HG03103 (cell line): Measurements from ENCODE around the gene ZNF71.
"Not testable (repeated sequence)": the region's sequence is repeated elsewhere in the genome, so short reads cannot be mapped to it uniquely, and the experiment has no call there.

Experiments
- ATAC-seq: cut with Tn5 transposase; IDR thresholded peaks from one replicate; pipeline ENCODE4 v1.9.1; 2021; ENCODE audit warnings: low read depth; ENCODE audit not compliant: unreplicated experiment

The ZNF71 gene

DNA sequence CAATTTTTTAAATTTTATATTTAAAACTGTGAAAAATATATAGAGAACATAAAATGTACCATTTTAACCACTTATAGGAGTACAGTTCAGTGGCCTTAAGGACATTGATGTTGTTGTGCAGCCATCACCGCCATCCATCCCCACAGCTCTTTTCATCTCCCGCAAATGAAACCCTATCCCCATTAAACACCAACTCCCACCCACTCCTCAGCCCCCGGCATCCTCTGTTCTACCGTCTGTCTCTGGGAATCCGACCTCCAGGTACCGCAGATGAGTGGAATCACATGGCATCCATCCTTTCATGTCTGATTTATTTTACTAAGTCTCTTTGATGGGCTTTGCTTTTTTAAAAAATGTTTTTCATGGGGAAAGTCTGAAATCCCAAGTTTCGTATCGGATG, 24.0 kb downstream of the ZNF71 start:
- ATAC-seq = no peak

DNA sequence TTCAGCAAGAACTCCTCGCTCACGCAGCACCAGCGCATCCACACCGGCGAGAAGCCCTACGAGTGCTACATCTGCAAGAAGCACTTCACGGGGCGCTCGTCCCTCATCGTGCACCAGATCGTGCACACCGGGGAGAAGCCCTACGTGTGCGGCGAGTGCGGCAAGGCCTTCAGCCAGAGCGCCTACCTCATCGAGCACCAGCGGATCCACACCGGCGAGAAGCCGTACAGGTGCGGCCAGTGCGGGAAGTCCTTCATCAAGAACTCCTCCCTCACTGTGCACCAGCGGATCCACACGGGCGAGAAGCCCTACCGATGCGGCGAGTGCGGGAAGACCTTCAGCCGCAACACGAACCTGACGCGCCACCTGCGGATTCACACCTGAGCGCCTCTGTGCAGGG, 27.3 kb downstream of the ZNF71 start:
- no peak for ATAC-seq

DNA sequence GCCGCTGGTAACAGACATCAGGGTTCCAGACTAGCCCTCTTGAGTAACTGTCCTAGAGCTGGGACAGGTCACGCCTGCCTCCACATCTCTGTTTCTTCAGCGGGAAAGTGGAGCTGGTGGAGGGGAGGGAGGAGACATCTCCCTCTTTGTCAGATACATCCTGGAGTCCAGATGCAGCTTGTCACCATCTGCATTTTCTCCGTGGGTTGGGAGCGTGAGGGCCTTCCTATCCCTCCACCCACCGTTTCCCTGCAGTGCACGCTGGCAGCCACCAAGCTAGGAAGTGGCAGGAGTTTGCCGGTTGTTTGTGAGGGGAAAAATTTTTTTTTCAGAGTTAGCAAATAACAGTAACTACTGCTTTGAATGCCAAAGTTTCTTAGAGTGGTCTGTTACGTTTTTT, 27.9 kb downstream of the ZNF71 start:
- no peak for ATAC-seq

DNA sequence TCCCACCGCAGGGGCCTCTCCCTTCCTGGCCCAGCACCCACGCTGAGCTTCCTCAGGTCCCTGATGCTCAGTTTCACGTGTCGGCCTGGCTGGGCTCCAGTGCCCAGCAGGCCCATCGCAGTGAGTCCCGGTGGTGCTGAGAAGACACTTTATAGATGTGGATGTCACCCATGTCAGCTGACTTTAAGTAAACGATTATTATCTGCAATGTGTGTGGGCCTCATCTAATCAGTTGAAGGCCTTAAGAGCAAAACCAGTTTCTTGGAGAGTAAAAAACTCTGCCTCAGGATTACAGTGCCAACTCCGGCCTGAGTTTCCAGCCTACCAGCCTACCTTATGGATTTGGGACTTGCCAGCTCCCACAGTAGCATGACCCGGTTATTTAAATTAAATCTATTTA, 30.6 kb downstream of the ZNF71 start:
- ATAC-seq = no peak

DNA sequence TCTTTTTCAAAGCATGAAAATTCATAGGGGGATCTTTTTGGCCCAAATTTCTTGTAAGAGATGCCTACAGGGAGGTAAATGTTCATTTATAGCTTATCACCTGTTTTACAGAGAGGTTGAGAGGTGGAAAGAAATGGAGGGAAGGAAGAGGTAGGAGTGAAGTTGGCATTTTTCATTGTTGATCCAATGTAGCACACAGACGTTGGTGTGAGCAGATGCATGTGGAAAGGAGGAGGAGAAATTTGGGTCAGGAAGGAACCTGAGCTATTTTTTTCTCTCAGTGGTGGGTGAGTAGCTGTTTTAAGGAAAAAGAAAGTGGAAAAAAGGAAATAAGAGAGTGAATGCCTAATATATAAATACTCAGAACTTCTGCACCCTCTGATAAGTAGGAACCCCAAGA, 37.9 kb downstream of the ZNF71 start:
- ATAC-seq = no peak

DNA sequence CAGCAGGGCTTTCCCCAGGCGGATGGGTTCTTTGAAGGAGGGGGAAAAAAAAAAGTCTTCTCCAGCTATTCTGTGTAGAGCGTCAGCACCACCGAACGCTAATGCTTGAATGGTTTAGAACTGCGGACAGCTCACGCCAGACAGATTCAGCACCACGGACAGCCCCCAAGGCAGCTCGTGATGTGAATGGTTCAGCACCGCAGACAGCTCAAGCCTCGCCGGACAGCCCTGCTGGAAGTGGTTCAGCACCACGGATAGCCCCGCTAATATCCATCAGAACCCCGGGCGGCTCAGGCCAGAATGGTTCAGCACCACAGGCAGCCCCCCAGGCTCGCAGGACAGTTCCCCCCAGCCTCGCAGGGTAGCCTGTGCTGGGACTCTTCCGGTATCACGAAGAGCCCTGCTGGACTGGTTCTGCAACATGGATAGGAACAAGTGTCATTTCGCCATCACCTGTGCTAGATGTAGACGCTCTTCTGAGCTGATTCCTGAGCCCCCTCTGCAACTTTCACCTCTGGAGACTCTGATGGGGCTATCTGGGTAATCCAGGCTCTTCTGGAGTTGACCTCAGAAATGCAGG, 43.0 kb downstream of the ZNF71 start:
- ATAC-seq = no peak

DNA sequence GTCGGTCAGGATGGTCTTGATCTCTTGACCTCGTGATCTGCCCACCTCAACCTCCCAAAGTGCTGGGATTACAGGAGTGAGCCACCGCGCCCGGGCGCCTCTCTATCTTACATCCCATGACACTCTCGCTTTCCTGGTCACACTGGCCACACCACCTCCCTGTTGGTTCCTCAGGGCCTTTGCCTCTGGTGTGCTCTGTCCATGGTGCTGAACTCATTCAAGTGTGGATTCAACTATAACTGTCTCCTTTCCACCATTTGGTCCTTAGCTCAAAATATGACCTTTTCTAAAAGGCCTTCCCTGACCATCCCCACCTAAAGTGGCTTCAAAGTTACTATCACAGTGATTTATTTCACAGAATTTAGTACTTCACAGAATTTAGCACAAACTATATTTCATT, 44.1 kb downstream of the ZNF71 start:
- ATAC-seq = no peak

DNA sequence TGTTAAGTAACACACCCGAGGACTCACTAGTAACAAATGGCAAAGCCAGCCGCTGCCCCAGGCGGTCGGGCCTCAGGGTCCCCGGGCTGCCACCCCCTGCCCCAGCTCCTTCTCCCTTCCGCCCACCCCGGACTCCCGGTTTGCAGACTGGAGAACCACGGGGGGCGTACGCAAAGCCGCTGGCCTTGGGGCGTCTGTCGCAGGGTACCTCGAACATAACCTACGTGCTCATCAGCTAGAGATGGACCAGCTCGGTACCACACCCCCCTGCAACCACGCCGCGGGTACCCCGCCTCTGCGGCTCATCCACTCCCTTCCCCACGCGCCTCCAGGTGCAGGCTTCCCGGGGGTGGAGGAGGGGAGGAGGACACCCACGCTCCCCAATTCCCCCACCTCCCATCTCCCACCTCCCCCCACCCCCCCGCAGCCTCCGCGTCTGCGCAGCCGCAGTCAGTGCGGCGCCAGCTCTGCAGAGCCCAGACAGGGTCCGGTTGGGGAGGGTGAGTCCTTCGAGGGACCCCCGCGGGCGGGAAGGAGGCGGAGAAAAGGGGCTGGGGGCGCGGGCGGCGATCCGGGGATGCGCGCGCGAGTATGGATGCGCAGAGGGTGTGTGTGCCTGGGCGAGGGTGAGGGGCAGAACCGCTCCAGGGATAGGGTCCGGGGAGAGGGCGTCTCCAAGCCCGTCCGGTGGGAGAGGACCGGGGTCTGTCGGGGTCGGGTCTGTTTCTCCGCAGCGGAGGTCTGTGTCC, 47.8 kb downstream of the ZNF71 start, which contains the start of gene SMIM17:
SMIM17 (plus strand) TSS at position 449 of the 749 bp plus-strand sequence. CDS start 2,509 bp downstream, outside the sequence.
- ATAC-seq = no peak

DNA sequence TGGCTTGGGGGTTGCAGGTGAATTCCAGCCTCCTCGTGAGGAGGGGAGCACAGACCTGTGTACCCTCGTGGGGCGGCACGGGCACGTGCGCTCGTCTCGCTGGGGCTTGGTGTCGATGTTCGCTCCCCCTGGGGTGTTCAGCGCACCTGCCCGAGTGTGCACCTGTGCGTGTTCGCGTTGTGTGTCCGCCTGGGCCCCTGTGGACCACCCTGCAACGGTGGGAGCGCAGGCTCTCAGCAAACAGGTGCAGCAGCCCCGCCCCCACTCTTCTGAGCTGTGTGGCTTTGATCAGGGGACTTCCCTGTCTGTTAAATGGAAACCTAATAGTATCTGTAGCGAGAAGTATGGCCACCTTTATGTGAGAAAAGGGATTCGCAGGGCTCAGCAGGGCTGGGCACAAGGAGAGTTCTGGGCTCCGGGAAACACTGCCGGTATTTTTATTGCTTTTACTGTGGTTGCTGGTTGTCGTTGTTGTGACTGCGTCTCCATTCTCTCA, 48.4 kb downstream of the ZNF71 start:
- ATAC-seq = no peak

DNA sequence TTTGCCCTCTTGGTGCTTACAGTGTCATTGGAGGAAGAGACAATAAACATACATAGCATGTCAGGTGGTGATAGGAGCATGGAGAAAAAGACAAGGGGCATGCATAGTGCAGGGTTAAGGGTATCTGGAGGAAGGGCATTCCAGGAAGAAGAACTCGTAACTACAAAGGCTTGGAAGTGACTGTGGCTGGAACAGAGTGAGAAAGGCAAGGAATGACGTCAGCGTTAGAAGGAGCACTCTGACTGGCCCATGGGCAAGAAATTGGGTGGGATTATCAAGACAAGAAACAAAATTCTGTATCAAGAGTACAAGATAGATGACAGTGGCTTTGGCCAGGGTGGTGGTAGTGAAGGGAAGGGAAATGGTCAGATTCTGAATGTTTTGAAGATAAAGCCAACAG, 59.0 kb downstream of the ZNF71 start:
- no peak for ATAC-seq

DNA sequence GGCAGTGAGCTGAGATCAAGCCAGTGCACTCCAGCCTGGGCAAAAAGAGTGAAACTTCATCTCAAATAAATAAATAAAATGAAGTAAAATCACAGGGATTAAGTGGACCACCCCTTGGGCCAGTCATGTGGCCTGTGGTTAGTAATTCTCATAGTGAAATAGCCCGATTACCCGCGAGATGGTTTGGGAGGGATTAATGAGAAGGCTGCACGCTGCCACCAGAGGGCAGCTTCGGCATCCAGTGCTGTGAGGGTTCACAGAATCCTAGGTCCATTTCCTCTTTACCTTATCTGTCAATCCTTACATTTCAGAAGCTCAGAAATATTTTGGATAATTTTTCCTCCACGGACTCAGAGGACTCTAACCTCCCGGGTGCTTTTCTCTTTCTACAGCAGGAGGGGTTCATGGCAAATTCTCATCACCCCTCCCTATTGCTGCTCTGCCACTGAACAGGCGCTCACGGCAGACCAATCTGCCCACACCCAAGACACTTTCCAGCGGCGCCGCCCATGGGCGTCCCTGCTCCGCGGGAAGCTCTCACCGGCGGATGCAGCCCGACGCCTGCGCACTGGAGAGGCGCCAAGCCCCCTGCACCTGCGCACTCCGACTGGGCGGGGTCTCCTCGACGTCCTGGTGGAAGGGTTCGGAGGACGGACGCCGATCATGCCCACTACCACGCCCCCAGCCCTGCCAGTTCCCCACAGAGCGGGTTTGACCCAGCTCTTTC, 65.4 kb downstream of the ZNF71 start:
- ATAC-seq = no peak

DNA sequence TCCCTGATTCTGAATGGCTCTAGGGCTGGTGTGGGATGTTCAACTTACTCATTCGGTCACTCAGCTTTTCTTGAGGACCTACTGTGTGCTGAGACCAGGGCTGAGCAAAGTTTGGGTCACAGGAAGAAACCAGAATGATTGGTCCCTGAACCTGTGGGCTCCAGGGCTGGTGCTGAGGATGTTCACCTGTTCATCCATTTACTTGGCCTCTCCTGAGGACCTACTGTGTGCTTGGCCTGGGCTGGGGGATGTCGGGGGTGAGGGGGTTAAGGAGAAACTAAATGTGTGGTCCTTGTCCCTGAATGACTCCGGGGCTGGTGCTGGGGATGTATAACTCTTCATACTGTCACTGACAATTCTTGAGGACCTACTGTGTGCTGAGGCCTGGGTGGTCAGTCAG, 66.1 kb downstream of the ZNF71 start:
- no peak for ATAC-seq

DNA sequence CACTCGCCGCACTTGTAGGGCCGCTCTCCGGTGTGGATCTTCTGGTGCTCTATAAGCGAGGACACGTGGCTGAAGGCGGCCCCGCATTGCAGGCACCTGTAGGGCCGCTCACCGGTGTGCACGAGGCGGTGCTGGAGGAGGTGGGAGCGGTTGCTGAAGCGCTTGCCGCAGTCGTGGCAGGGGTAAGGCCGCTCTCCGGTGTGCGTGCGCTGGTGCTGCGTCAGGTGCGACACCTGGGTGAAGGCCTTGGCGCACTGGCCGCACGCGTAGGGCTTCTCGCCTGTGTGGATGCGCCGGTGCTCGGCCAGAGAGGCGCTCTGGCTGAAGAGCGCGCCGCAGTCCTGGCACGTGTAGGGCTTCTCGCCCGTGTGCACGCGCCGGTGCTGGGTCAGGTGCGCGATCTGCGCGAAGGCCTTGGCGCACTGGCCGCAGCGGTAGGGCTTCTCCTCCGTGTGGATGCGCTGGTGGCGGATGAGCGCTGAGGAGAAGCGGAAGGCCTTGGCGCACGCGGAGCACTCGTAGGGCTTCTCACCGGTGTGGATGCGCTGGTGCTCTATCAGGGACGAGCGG, 68.9 kb downstream of the ZNF71 start:
- no peak for ATAC-seq

DNA sequence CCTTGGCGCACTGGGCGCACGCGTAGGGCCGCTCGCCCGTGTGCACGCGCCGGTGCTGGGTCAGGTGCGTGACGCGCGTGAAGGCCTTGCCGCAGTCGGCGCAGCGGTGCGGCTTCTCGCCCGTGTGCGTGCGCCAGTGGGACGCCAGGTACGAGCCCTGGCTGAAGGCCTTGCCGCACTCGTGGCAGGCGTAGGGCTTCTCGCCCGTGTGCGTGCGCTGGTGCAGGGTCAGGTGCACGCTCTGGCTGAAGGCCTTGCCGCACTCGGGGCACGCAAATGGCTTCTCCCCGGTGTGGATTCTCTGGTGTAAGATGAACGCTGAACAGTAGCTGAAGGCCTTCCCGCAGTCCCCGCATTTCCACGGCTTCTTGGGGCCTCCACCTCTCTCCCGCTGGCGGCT, 69.4 kb downstream of the ZNF71 start:
- ATAC-seq = no peak

DNA sequence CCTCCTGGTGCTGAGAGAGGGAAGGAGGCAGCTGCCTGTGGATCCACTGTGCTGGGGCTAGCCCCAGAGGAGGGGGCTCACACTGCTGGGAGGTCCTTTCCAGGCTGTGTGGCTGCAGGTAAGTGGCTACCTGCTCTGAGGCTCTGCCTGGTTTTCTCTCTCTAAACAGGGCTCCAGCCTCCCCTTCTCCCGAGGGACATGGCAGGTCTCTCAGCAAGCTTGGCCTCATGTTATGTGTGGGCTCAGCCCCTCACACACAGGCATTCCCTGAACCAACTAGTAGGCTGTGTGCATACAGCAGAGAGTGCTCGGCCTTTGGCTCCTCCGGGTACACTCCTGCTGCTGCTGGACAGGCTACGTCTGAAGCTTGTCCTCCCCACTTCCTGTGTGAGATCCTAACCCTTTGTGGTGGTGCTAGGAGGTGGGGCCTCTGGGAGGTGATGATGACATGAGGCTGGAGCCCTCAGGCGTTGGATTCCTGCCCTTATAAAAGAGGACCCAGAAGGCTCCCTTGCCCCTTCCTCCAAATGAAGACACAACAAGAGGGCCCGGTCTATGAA, 72.3 kb downstream of the ZNF71 start:
- ATAC-seq = no peak

DNA sequence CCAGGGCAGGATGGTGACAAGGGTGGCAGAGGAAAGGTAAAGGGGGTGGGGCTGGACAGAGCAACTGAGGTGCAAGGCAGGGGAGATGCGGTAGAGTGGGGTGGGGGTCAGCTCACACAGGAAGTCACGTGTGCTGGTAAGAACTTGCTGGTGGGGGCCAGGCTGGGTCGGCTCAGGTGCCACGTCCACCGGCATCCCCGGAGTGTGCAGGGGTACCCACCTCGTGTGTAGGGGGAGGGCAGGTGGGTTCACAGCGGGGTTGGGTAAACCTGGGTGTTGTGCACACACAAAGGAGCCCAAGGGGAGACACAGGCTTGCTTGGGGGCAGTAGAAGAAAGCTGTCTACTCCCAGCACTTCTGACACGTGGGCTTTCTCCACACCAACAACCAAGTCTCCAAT, 73.6 kb downstream of the ZNF71 start:
- no peak for ATAC-seq

DNA sequence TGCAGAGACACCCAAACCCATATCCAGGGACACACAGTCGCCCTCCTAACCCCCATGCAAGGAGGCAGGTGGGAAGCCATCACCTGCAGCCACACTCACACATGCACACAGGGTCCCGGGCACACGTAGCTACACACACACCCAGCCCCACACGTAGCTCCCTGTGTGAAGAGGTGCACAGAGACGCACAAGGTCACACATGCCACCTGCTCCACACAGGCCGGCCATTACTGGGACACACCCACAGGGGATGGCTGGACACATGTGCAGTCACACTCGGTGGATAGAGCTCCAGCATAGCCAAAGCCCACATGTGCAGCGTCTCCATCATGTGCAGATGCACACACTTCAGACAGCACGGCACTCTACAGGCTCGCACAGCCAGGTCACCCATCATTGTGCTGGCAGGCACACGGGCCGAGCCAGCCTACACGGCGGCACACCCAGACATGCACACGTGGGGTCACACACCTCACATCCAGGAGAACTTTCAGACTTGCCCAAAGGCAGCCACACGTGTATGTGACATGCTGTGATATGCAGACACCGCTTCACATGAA, 75.4 kb downstream of the ZNF71 start:
- ATAC-seq = no peak

DNA sequence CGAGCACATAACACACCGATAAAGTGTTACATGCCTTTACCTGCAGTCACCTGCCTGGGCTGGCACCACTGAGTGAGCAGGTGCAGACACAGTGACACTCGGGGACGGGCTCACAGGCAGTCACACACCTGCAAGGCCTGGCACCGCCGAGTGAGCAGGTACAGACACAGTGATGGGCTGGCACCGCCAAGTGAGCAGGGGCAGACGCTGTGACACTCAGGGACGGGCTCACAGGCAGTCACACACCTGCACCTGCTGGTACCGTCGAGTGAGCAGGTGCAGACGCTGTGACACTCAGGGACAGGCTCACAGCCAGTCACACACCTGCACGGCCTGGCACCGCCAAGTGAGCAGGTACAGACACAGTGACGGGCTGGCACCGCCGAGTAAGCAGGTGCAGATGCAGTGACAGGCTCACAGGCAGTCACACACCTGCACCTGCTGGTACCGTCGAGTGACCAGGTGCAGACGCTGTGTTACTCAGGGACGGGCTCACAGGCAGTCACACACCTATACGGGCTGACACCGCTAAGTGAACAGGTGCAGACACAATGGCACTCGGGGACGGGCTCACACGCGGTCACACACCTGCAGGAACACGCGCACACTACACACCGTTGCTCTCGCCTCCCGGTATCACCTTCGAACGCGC, 76.0 kb downstream of the ZNF71 start:
- ATAC-seq = no peak

DNA sequence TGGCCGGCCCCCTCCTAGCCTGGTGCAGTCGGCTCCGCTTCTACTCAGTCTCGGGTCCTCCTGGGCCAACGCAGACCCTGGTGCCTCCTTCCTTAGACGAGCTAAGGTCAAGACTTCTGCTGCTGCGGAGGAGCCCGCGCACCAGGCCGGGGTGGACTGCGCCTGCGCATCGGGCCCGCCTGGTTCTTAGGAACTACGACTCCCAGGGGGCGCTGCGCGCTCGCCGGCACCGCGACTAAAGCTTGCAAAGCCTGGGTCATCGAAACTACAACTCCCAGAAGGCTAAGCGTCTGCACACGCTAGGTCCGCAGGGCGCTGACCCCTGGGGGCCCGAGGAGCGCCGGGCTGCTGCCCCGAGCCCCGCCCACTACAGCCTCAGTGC, 76.5 kb downstream of the ZNF71 start, which contains the start of gene ZNF835:
ZNF835 (minus strand) TSS at position 145 of the 382 bp plus-strand sequence. CDS start 6,559 bp downstream, outside the sequence.
- no peak for ATAC-seq

DNA sequence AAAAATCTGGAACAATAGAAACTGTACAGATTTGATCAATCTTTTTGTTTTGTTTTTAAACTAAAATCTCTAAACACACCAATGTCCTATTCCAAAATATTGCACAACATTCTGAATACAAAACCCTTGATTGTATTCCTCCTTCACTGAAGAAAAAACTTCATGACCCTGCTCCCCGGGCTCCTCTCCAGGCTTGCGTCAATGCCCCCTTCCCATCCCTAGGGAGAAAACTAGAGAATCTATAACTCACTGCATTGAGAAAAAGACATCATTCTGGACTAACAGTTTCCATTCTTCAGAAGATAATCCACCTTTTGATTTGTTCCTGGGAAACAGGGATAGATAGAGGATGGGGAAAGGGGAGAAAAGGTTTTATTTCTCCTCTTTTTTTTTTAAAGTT, 77.5 kb downstream of the ZNF71 start:
- not testable (repeated sequence) for ATAC-seq
